ENCODE results near the gene KRT27. TPM values are rescaled to one million over a fixed set of nuclear protein-coding genes. Genes with fewer than 3 reads are reported as not detected.
"Not testable (repeated sequence)": the region's sequence is repeated elsewhere in the genome, so short reads cannot be mapped to it uniquely, and the experiment has no call there.

The KRT27 gene
- total RNA-seq, 2 experiments from 2014 or later = not detected

DNA sequence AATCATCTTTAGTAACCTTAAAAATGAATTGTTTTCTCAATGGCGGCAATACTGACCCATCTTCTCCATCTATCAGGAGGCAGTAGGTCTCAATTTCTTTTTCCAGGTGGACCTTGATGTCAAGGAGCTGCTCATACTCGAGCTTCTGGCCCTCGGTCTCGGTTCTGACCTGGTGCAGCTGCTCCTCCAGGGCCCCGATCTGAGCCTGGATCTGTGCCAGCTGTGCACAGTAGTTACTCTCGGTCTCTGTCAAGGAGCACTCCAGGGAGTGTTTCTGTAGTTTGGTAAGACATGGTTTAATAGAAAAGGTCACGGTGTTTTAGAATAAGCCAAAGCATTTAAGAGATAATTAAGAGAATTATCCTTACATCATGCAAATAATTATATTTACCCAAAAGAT lies 4.9 kb downstream of the KRT27 start:
- intact Hi-C loops (cut with micrococcal nuclease) = no loop called here
- no peak for DNase-seq
- H3K36me3 Mint-ChIP-seq (ENCODE audit: low read depth) = no peaks in the 10 kb centered on the region
- H3K9me3 Mint-ChIP-seq = no peaks in the 10 kb centered on the region
- CTCF ChIA-PET = no interaction called here
- peaks cover 3% of the 10 kb centered on the region for H3K4me1 Mint-ChIP-seq (ENCODE audit: low read depth)
- no peak overlapping the region for H3K27ac Mint-ChIP-seq
- peaks cover 45% of the 10 kb centered on the region for H3K27me3 Mint-ChIP-seq (ENCODE audit: low read depth)
- H3K4me3 Mint-ChIP-seq = no peak overlapping the region

DNA sequence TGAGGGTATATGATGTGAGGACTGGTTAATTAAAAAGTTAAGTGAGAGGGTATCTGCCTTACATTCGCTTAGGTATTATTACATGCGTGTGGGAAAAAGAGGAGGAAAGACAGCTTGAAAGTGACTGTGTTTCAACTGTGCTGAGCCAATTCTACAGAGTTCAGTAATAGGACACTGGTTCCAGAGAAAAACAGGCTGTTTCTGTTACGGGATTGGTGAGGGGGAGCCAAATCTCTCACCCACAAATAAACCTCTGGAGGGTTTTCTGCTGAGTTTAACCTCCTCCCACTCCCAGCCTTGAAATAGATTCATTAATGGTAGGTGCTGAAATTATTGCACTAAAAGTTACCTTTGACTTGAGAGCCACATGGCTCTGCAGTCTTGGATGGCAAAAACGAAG lies 6.4 kb downstream of the KRT27 start:
- CTCF ChIA-PET = interaction anchor here (1.1 kb wide), 1 partner anchor 154 kb away, joined by 3 read pairs; no protein-coding TSS in a partner anchor
- no peak for DNase-seq
- H3K9me3 Mint-ChIP-seq = no peaks in the 10 kb centered on the region
- no peak overlapping the region for H3K4me3 Mint-ChIP-seq
- peaks cover 49% of the 10 kb centered on the region for H3K27me3 Mint-ChIP-seq (ENCODE audit: low read depth)
- intact Hi-C loops (cut with micrococcal nuclease) = no loop called here
- H3K4me1 Mint-ChIP-seq (ENCODE audit: low read depth) = peaks cover 3% of the 10 kb centered on the region
- H3K27ac Mint-ChIP-seq = no peak overlapping the region
- no peaks in the 10 kb centered on the region for H3K36me3 Mint-ChIP-seq (ENCODE audit: low read depth)

DNA sequence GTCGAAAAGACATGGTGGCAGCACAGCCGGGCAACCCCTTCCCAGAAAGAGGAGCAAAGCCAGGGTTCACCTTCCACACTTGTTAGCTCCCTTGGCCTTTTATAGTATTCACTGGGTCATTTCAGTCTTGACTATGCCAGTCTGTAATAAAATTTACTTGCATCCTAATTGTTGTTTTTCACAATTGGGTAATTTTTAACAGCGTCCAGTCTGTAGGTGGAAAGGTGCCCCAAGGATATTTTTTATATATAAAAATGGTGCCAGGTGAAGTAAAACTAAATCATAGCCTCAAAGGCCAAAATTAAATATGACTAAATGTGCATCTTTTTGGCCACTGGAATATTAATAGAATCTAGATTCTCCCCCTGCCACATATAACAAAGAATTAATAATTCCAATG lies 10.2 kb downstream of the KRT27 start, which contains the start of gene KRT26:
TSS of gene KRT26 (minus strand) at position 101 of the 400 bp plus-strand sequence. CDS start at position 13, 88 bp downstream.
- Mint-ChIP-seq H3K4me3 (no peak within 1 kb of the TSS), H3K9me3 (no peaks in the 10 kb centered on the region), H3K4me1 (ENCODE audit: low read depth) (no peaks in the 10 kb centered on the region), H3K27ac (no peak within 1 kb of the TSS), H3K27me3 (ENCODE audit: low read depth) (peaks cover 29% of the 10 kb centered on the region), H3K36me3 (ENCODE audit: low read depth) (no peaks in the 10 kb centered on the region)
- intact Hi-C loops (cut with micrococcal nuclease) = no loop called here
- DNase-seq = no peak
- CTCF ChIA-PET = interaction anchor here (1.1 kb wide), 1 partner anchor 21 kb away, joined by 3 read pairs; no protein-coding TSS in a partner anchor

DNA sequence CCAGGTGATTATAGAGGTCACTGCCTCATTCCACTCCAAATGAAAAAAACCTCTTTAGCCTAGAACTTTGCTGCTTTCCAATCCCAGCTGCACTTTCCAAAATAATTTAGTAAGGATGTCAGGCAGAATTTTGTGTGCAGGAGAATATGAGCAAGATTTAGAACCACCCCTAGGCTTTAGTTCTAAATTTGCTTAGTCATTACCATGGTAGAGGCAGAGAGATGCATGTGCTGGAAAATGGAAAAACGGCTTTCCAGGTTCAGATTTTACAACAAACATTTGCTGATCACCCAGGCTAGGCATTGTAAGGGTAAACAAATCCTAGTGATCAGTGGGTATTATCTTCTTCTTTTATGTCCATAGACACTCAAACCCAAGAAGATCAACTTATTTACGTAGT lies 16.7 kb downstream of the KRT27 start:
- no peaks in the 10 kb centered on the region for H3K36me3 Mint-ChIP-seq (ENCODE audit: low read depth)
- no peak overlapping the region for H3K4me3 Mint-ChIP-seq
- peaks cover 21% of the 10 kb centered on the region for H3K9me3 Mint-ChIP-seq

DNA sequence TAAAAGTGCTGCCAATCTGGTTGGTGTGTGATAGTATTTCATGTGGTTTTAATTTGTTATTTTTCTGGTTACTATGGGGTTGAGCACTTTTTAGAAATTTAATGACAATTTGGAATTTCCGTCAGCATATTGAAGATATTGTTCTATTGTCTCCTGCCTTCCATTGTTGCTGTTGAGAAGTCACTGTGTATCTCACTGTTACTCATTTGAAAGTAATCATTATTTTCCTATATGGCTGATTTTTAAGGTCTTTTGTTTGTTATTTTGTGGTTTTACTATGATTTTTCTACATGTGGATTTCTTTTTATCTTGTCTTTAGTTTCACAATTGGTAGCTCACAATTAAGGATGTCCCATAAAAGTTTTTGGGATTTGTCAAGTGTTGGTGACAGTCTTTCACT lies 18.6 kb downstream of the KRT27 start:
- Mint-ChIP-seq H3K4me3 (no peak overlapping the region), H3K4me1 (ENCODE audit: low read depth) (no peaks in the 10 kb centered on the region), H3K36me3 (ENCODE audit: low read depth) (peaks cover 2% of the 10 kb centered on the region), H3K27me3 (ENCODE audit: low read depth) (peaks cover 23% of the 10 kb centered on the region), H3K27ac (no peak overlapping the region), H3K9me3 (peaks cover 36% of the 10 kb centered on the region)
- intact Hi-C loops (cut with micrococcal nuclease) = no loop called here
- no peak for DNase-seq
- CTCF ChIA-PET = no interaction called here

More for the DNA sequence above, 16.7 kb downstream of the KRT27 start:
- H3K27ac Mint-ChIP-seq = no peak overlapping the region
- CTCF ChIA-PET = interaction anchor here (0.7 kb wide), 1 partner anchor 710 kb away, joined by 3 read pairs; no protein-coding TSS in a partner anchor
- intact Hi-C loops (cut with micrococcal nuclease) = no loop called here
- peaks cover 10% of the 10 kb centered on the region for H3K27me3 Mint-ChIP-seq (ENCODE audit: low read depth)
- H3K4me1 Mint-ChIP-seq (ENCODE audit: low read depth) = no peaks in the 10 kb centered on the region
- DNase-seq = no peak

DNA sequence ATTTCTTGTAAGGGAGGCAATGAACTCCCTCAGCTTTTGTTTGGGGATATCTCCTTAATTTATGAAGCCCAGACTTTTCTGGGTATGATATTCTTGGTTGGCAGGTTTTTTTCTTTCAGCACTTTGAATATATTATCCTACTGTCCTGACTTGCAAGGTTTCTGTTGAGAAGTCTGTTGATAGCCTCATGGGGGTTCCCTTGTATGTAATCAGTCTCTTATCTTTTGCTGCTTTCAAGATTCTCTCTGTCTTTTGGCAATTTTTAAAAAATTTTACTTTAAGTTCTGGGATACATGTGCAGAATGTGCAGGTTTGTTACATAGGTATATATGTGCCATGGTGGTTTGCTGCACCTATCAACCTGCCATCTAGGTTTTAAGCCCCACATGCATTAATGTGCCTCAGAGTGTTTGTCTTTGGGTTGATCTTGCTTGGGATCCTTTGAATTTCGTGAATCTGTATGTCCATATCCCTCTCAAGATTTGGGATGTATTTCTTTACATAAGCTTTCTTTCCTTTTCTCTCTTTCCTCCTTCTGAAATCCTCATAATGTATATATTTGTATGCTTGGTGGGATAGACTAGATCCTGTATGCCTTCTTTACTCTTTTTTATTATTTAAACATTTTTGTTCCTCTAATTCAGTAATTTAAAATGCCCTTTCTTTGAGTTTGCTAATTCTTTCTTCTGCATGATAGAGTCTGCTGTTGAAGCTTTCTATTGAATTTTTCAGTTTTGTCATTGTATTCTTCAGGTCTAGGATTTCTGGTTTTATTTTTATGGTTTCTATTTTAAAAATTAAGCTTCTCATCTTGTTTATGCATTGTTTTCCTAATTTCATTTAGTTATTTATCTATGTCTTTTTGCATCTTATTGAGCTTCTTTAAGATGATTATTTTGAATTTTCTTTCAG lies 22.0 kb downstream of the KRT27 start:
- Mint-ChIP-seq H3K27me3 (ENCODE audit: low read depth) (peaks cover 36% of the 10 kb centered on the region), H3K36me3 (ENCODE audit: low read depth) (peaks cover 5% of the 10 kb centered on the region), H3K27ac (no peak overlapping the region), H3K9me3 (peaks cover 42% of the 10 kb centered on the region), H3K4me3 (no peak overlapping the region), H3K4me1 (ENCODE audit: low read depth) (no peaks in the 10 kb centered on the region)
- intact Hi-C loops (cut with micrococcal nuclease) = no loop called here
- DNase-seq = no peak
- CTCF ChIA-PET = interaction anchor here (0.6 kb wide), 1 partner anchor 98 kb away, joined by 3 read pairs; no protein-coding TSS in a partner anchor

DNA sequence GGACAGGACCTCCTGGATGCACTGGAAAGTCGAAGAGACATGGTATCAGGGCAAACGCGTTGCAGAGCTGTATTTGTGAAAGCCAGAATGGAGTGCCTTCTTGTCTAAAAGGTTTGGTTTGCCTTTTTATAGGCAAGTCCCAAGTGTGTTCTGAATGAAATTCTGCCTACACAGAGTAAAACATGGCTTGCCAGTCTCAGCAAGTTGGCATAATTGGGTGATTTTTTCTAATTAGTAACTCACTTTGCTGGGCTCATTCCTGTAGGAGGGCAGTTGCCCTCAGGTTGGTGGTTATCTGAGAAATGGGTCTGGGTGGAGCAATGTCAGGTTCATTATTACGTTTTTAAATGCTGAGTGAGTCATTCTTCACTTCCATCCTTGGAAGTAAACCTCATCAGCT lies 27.1 kb downstream of the KRT27 start, which contains the start of gene KRT25:
TSS of gene KRT25 (minus strand) at position 101 of the 400 bp plus-strand sequence. CDS start at position 41, 60 bp downstream.
- CTCF ChIA-PET = interaction anchor here (0.6 kb wide), 1 partner anchor 14 kb away, joined by 4 read pairs; no protein-coding TSS in a partner anchor
- Mint-ChIP-seq H3K4me1 (ENCODE audit: low read depth) (no peaks in the 10 kb centered on the region), H3K9me3 (peaks cover 16% of the 10 kb centered on the region), H3K27ac (no peak within 1 kb of the TSS), H3K36me3 (ENCODE audit: low read depth) (peaks cover 3% of the 10 kb centered on the region), H3K4me3 (no peak within 1 kb of the TSS), H3K27me3 (ENCODE audit: low read depth) (peaks cover 25% of the 10 kb centered on the region)
- intact Hi-C loops (cut with micrococcal nuclease) = no loop called here
- no peak for DNase-seq

DNA sequence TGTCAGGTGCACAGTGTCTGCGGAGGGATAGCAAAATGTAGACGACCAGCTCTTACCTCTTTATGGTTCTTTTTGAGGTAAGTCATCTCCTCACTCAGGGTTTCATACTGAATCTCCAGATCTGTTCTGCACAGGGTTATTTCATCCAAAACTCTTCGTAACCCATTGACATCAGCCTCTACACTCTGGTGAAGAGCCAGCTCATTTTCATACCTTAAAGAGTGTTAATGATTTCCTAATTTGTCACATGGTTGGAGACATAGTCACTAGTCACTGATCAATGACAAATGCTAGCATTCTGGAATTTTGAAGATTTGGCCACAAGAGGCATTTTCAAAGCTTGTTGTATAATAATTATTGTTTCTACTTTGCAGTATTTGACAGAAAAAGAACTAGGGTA lies 28.5 kb downstream of the KRT27 start:
- Mint-ChIP-seq H3K4me1 (ENCODE audit: low read depth) (no peaks in the 10 kb centered on the region), H3K9me3 (peaks cover 7% of the 10 kb centered on the region), H3K4me3 (no peak overlapping the region), H3K36me3 (ENCODE audit: low read depth) (peaks cover 3% of the 10 kb centered on the region), H3K27ac (no peak overlapping the region), H3K27me3 (ENCODE audit: low read depth) (peaks cover 20% of the 10 kb centered on the region)
- intact Hi-C loops (cut with micrococcal nuclease) = no loop called here
- CTCF ChIA-PET = interaction anchor here (0.6 kb wide), 1 partner anchor 28 kb away, joined by 3 read pairs; no protein-coding TSS in a partner anchor
- DNase-seq = no peak

DNA sequence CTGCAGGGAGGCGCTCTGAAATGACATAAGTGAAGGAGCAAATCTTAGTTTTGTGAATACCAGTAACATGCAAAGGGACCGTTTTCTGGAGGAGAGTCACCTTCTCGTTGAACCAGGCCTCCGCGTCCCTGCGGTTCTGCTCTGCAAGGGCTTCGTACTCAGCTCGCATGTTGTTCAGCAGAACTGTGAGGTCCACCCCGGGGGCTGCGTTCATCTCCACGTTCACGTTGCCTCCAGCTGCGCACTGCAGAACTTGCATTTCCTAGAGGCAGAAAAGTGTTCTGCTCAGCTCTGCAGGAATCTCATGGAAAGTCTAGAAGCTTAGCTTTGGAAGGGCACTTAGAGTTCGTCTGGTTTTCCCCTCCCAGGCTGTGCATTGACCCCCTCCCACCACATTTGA lies 31.3 kb downstream of the KRT27 start:
- no peak for DNase-seq
- no peaks in the 10 kb centered on the region for H3K36me3 Mint-ChIP-seq (ENCODE audit: low read depth)
- no peaks in the 10 kb centered on the region for H3K9me3 Mint-ChIP-seq
- H3K27me3 Mint-ChIP-seq (ENCODE audit: low read depth) = peaks cover 18% of the 10 kb centered on the region
- no peak overlapping the region for H3K4me3 Mint-ChIP-seq
- CTCF ChIA-PET = no interaction called here
- no peaks in the 10 kb centered on the region for H3K4me1 Mint-ChIP-seq (ENCODE audit: low read depth)
- H3K27ac Mint-ChIP-seq = no peak overlapping the region
- intact Hi-C loops (cut with micrococcal nuclease) = no loop called here

DNA sequence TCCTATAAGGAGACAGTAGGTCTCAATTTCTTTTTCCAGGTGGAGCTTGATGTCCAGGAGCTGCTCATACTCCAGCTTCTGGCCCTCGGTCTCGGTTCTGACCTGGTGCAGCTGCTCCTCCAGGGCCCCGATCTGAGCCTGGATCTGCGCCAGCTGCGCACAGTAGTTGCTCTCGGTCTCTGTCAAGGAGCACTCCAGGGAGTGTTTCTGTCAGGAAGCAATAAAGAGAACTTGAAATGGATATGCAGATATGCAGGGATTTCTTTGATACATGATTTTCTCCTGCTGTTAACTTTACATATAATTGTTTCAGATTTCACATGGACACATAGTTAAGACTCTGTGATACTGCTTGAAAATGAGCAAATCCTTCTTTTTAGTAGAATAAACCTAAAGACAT lies 32.0 kb downstream of the KRT27 start:
- Mint-ChIP-seq H3K36me3 (ENCODE audit: low read depth) (no peaks in the 10 kb centered on the region), H3K4me1 (ENCODE audit: low read depth) (no peaks in the 10 kb centered on the region), H3K9me3 (no peaks in the 10 kb centered on the region), H3K27ac (no peak overlapping the region), H3K27me3 (ENCODE audit: low read depth) (peaks cover 18% of the 10 kb centered on the region), H3K4me3 (no peak overlapping the region)
- intact Hi-C loops (cut with micrococcal nuclease) = no loop called here
- CTCF ChIA-PET = no interaction called here
- no peak for DNase-seq

DNA sequence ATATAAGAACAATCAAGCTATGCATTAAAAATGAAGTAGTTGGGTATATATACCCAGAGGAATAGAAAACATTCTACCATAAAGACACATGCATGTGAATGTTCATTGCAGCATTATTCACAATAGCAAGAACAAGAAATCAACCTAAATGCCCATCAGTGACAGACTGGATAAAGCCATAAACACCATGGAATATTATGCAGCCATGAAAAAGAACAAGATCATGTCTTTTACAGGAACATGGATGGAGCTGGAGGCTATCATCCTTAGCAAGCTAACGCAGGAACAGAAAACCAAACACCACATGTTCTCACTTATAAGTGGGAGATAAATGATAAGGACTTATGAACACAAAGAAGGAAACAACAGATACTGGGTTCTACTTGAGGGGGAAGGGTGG lies 33.7 kb downstream of the KRT27 start:
- peaks cover 18% of the 10 kb centered on the region for H3K27me3 Mint-ChIP-seq (ENCODE audit: low read depth)

DNA sequence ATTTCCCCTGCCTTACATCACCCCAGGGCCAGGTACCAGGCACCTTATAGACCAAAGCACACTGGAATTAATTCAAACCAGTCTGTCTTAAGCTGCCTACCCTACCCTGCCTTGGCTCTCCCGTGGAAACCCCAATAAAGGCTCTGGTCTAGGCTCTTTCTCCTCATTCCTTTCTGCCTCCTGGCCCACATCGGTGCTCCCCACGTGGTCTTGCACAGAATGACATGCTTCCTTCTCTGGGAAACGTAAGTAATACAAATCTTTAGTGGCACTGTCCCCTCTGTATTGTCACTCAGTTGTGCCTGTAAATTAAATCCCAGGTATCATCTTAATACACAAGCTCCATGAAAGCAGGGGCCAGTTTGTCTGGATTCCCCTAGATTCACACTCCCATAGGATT lies 43.8 kb downstream of the KRT27 start:
- no peak overlapping the region for H3K27ac Mint-ChIP-seq
- H3K27me3 Mint-ChIP-seq (ENCODE audit: low read depth) = peaks cover 11% of the 10 kb centered on the region
- no peak for DNase-seq
- H3K4me3 Mint-ChIP-seq = no peak overlapping the region
- no peaks in the 10 kb centered on the region for H3K4me1 Mint-ChIP-seq (ENCODE audit: low read depth)
- peaks cover 3% of the 10 kb centered on the region for H3K9me3 Mint-ChIP-seq
- H3K36me3 Mint-ChIP-seq (ENCODE audit: low read depth) = peaks cover 2% of the 10 kb centered on the region
- intact Hi-C loops (cut with micrococcal nuclease) = no loop called here
- CTCF ChIA-PET = no interaction called here

More for the DNA sequence above, 33.7 kb downstream of the KRT27 start:
- H3K27ac Mint-ChIP-seq; CTCF ChIA-PET; intact Hi-C loops (cut with micrococcal nuclease); DNase-seq; H3K4me3 Mint-ChIP-seq; H3K36me3 Mint-ChIP-seq (ENCODE audit: low read depth); H3K4me1 Mint-ChIP-seq (ENCODE audit: low read depth); H3K9me3 Mint-ChIP-seq: not testable (repeated sequence)

DNA sequence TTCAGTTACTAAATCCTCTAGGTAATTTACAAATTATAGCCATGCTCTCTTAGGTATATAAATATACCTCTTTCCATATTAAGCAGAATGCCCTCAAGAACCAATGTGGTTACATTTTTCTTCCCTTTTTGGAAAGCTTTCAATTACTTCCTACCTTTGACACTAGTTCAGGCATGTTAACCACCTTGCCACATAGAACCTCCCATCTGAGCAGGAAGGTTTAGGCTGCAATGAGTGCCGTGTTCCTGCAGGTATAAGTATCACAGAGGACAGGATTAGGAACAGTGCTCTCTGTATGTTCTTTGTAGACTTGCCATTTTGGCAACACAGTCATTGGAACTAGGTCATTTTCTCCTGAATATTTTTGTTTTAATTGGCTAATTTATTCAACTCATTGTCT lies 47.3 kb downstream of the KRT27 start:
- H3K4me1 Mint-ChIP-seq (ENCODE audit: low read depth) = no peaks in the 10 kb centered on the region
- no peaks in the 10 kb centered on the region for H3K9me3 Mint-ChIP-seq
- no peak overlapping the region for H3K4me3 Mint-ChIP-seq
- CTCF ChIA-PET = no interaction called here
- H3K27me3 Mint-ChIP-seq (ENCODE audit: low read depth) = peaks cover 6% of the 10 kb centered on the region
- H3K27ac Mint-ChIP-seq = no peak overlapping the region
- intact Hi-C loops (cut with micrococcal nuclease) = no loop called here
- H3K36me3 Mint-ChIP-seq (ENCODE audit: low read depth) = no peaks in the 10 kb centered on the region
- no peak for DNase-seq

Data from activated naive CD4-positive, alpha-beta T cell treated with anti-CD3 and anti-CD28 coated beads for 36 hours (primary cell).